HG02763 (cell line): ENCODE data around the gene FUT8.
"Not testable (repeated sequence)": the region's sequence is repeated elsewhere in the genome, so short reads cannot be mapped to it uniquely, and the experiment has no call there.

Experiments used
- ATAC-seq: cut with Tn5 transposase; IDR thresholded peaks from one replicate; pipeline ENCODE4 v1.9.1; 2021; ENCODE audit warnings: mild to moderate bottlenecking, moderate library complexity; ENCODE audit not compliant: unreplicated experiment

The FUT8 gene

GRCh38 chr14:65444230-65444629 is 31.7 kb downstream of the FUT8 start:
- no peak for ATAC-seq

- ATAC-seq: no peak
Observed at GRCh38 chr14:65446159-65446558, 33.6 kb downstream of the FUT8 start.

- no peak for ATAC-seq
Observed at GRCh38 chr14:65449647-65450046, 37.1 kb downstream of the FUT8 start.

GRCh38 chr14:65453807-65454480 is 41.4 kb downstream of the FUT8 start:
- ATAC-seq: no peak

GRCh38 chr14:65456247-65456646 is 43.7 kb downstream of the FUT8 start:
- no peak for ATAC-seq

- no peak for ATAC-seq
Observed at GRCh38 chr14:65461730-65462129, 49.2 kb downstream of the FUT8 start.

GRCh38 chr14:65462411-65462810 is 49.9 kb downstream of the FUT8 start:
- peak; percentile 45 for ATAC-seq

GRCh38 chr14:65465584-65465983 is 53.1 kb downstream of the FUT8 start:
- no peak for ATAC-seq

- not testable (repeated sequence) for ATAC-seq
Observed at GRCh38 chr14:65467926-65468325, 55.4 kb downstream of the FUT8 start.

- no peak for ATAC-seq
Observed at GRCh38 chr14:65469903-65470302, 57.4 kb downstream of the FUT8 start.

GRCh38 chr14:65470404-65470880 is 57.9 kb downstream of the FUT8 start:
- peak; percentile 36 for ATAC-seq

GRCh38 chr14:65471038-65471878 is 58.7 kb downstream of the FUT8 start:
- ATAC-seq: peak; percentile 55

GRCh38 chr14:65472189-65472588 is 59.7 kb downstream of the FUT8 start:
- no peak for ATAC-seq

- peak; percentile 73 for ATAC-seq
Observed at GRCh38 chr14:65476273-65476941, 63.9 kb downstream of the FUT8 start.

GRCh38 chr14:65476942-65477318 is 64.4 kb downstream of the FUT8 start:
- ATAC-seq: peak; percentile 32

GRCh38 chr14:65478017-65478416 is 65.5 kb downstream of the FUT8 start:
- ATAC-seq: no peak

GRCh38 chr14:65478596-65478995 is 66.1 kb downstream of the FUT8 start:
- no peak for ATAC-seq

- ATAC-seq: no peak
Observed at GRCh38 chr14:65479386-65479785, 66.9 kb downstream of the FUT8 start.

- no peak for ATAC-seq
Observed at GRCh38 chr14:65482757-65483438, 70.4 kb downstream of the FUT8 start.

GRCh38 chr14:65483647-65484046 is 71.1 kb downstream of the FUT8 start:
- ATAC-seq: no peak

GRCh38 chr14:65485516-65485915 is 73.0 kb downstream of the FUT8 start:
- no peak for ATAC-seq
